Erythroblast (primary cell): Measurements from ENCODE around the gene SLC25A30.

ENCODE experiments used
- GATA1 ChIP-seq: IDR thresholded peaks from 2 replicates; pipeline ENCODE4 v1.6.1; 2011; ENCODE audit warnings: low read depth, mild to moderate bottlenecking, control low read depth, low read length, moderate library complexity
- POLR2A ChIP-seq: IDR thresholded peaks from 2 replicates; pipeline ENCODE4 v1.6.1; 2011; ENCODE audit warnings: mild to moderate bottlenecking, low read length

GRCh38 chr13:45353895-45354294, 64.3 kb downstream of the SLC25A30 start:
- TF ChIP-seq POLR2A (no peak), GATA1 (no peak)
